GM19238 (cell line): Measurements from ENCODE around the gene BDKRB2.

Source experiments
- DNase-seq: peaks from one replicate; pipeline ENCODE4 v3.0.0; 2011; ENCODE audit warnings: low spot score; ENCODE audit not compliant: insufficient read length

The BDKRB2 gene

DNA sequence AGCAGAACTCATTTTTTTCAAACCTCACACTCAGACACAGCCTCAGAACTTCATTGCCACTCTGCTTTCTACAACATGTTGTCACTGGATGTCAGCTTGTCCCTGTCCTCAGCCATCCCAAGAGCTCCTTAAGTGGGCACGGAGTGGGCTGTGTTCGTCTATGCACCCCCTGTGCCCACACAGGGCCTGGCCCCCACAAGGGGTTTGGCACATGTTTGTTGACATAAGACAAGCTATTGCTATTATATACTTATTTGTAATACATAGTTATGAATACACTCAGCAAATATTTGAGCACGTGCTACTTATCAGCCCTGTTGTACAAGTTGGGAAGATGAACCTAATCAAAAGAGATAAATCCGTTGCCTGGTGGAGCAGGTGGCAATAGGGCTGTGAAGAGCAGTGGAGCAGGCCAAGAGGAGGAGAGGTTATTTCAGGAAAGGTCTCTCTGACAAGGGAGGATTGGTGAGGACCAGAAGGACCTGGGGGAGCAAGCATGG, 47.1 kb downstream of the BDKRB2 start:
- no peak for DNase-seq

DNA sequence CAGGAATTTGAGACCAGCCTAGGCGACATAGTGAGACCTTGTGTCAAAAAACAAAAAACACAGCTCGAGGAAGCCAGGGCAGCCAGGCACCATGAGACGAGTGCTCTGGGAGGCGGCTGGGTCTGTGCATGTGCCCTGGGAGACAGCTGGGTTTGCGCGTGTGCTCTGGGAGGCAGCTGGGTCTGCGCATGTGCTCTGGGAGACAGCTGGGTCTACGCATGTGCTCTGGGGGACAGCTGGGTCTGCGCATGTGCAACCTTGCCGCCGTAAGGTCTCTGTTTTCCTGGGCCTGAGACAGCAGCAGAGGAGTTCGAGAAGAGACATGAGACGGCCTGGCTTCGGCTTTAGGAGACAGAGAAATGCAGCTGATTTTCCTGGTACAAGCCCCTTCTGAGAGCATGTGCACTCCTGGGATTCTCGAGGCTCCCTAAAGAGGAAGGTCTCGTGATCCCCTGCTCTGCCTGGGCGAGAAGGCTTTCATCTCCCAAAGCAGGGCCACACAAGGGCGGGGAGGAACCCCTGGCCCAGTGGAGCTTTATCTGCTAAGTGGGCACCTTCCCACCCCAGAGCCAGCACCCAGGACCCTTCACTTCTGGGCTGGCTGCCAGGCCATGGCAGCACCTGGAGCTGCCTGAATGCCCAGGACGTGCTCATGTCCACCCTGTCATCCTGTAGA, 47.8 kb downstream of the BDKRB2 start:
- no peak for DNase-seq

DNA sequence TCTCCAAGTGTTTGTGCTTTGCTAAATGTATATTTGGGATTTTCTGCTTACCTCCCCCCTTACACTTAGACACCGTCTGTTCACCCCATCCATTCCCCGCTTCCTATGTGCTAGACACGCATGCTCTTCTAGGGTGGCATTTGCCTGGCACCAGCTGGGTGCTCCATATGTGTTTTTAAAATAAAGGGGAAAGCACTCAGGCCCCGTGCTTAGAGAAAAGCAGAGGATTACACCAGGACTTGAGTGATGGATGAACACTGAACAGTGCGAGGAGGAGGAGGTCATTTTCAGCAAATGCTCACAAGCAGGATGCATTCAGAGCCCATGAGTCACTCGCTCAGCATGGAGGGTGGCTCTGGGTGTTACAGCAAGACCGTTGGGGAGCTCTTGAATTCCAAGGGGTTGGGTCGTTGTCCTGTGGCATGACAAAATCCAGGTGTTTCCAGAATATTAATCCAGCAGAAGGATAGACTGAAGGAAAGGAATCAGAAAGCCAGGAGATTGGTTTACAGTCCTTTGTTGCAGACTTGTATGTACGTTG, 48.4 kb downstream of the BDKRB2 start:
- no peak for DNase-seq

DNA sequence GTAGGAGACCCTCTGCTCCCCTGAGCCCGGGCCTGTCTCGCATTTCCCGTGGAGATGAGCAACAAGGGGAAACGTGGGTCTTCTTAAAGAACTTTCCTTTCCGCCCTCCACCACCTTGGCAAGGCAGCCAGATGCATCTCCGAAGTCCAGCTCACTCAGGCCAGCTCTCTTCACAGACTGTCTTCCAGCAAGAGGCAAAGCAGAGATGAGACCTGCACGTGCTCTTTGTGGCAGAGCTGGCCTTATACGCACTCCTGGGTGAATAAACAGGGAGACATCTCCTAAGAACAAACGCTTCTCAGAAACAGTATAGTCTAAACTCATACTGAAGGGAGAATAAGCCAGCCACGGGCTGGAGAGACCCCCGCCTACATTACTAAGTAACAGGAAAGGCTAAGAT, 50.0 kb downstream of the BDKRB2 start:
- no peak for DNase-seq

DNA sequence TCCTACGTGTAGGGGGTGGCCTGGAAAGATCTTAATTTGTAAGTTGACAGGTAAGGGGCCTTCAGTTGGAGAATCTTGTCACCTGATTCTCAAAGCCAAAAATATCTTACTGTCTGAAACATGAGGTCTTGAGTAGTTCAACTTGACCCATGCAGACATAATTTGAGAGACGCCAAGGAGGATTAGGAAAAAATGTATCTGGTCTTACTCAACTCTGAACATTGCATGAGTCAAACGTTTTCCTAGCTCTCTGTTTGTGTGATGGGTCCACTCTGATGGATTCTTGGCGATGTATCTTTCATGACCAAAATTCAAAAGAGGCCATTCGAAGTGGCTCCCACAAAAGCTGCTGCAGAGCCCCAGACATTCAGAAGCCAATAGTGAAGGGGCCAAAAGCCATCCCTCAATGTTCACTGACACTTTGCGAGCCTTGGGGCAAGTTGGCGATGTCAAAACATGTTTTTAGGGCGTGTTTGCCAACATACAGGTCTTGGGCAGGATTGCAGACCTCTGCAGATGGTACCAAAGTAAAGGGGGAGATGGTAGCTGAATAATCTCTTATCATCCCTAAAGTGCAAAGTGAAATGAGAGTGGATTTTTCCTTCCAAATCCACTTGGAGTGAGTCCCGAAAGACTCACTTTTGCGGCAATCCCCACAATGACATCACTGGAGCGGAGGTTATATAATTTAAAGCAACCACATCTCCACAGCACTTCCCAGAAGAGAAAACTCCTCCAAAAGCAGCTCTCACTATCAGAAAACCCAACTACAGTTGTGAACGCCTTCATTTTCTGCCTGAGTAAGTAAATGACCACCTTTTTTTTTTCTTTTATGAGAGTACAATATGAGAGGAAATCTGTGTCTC, 51.1 kb downstream of the BDKRB2 start, which contains the start of gene BDKRB1:
BDKRB1 (plus strand) TSS at position 710 of the 866 bp plus-strand sequence. CDS start 7,473 bp downstream, outside the sequence.
- no peak for DNase-seq

DNA sequence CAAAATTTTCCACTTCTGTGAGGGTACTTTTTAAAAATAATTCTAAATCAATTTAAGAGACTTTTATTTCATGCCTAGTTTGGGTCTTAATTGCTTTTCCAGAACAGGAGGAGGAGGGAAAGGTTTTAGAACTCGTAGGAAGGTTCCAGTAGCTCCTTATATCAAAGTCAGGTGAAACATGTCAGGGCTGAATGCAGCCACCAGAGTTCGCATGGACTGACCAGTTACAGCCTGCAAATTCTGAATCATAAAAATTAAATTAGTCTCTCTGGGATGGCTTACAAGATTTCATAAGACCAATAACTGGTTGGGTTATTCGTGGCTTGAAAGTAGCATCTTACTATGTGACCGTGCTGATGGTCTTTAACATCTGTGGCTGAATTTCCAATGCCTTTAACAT, 51.8 kb downstream of the BDKRB2 start:
- no peak for DNase-seq

DNA sequence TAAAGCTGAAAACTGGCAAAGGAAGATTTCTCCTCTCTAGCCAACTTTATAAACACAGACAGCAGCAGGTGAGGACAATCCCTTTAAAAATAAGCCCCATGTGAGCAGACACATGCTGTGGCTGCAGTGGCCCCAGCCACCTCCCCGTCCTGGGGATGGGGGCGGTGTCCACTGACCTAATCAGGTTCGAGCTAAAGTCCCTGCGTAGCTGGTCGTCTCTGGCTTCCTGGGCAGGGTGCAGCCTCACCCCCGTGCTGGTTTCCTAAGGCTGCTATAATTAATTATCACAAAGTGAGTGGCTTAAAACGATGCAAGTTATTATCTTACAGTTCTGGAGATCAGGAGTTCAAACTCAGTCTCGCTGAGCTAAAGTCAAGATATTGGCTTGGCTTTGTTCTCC, 52.4 kb downstream of the BDKRB2 start:
- DNase-seq, result no peak

DNA sequence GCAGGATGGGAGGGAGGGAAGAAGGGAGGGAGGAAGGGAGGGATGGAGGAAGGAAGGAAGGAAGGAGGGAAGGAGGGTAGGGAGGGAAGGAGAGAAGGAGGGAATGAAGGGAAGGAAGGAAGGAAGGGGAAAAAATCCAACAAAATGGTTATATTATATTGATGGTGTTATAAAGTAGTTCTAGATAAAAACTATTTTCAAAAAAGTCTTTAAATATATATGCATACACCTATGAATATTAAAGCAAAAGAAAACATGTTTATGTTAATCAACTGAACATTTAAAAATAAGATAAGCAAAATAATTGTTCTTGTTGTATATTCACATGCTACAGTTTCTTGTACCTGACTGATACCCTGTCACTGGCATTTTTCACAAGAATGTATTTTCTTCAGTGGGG, 53.3 kb downstream of the BDKRB2 start:
- no peak for DNase-seq

DNA sequence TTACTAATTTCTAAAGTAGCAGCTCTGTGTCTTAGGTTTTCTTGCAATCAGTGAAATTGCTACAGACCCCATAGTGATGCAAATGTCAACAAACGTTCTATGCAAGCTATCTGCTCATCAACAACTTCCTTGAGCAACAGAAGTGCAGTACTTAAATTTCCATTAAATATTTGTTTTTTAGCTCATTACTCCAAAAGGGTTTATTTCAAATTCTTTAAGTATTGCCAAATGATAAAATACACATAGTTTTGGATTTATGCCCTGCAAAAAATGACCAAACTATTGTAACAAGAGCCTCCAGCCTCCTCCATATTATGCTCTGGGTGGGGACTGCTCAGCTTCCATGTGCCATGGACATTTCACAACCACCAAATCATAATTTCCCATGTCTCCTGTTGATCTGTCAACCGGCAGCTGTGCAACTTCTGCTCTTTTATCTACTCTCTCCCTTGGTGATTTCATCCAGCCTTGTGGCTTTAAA, 55.7 kb downstream of the BDKRB2 start:
- DNase-seq, result no peak

DNA sequence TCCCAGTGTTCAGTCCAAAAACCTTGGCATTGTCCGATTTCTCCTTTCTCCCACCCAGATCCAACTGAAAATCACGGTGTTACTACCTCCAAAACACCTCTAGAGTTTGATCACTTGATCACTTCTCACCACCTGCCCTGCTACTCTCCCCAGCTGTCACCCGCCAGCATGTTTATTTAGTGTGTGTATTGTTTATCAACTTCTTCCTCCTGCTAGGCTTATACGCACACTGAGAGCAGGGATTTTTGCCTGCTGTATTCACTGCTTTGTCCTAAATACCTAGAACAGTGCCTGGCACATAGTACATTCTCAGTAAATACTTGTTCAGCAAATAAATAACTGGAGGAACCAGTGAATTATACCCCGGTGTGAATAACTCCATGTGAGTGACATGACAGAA, 56.4 kb downstream of the BDKRB2 start:
- no peak for DNase-seq

DNA sequence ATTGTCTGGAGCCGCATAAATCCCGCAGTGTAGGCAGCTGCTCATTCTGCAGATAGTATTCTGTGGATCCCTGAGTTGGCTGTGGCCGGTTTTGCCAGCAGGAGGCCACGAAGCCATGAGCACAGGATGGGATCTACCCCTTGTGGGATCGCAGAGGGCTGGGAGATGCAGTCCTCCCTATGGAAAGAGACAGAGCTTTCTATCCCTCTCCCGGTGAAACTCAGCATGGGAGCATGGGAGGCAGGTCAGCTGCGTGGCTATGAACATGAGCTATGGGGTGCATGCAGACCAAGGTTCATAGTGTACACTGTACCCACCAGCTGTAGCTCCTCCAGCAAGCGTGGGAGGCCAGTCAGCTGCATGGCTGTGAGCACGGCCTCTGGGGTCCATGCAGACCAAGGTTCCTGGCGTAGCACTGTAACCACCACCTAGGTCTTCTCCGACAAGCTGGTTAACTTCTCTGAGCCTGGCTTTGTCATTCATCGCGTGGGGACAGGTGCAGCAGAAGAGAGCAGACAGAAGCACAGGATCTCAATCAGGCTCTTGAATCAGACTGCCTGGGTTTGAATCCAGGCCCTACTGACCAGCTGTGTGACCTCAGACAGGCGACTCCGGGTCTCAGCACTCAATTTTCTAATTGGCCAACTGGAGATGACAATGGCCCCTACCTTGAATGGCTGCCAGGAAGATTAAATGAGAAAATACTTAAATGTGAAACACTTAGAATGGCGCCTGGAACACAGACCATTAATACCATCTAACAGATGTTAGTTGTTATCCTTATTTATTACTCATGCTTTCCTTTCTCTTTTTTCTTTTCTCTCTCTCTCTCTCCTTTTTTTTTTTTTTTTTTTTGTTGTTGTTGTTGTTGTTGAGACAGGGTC, 57.4 kb downstream of the BDKRB2 start:
- DNase-seq, result no peak

DNA sequence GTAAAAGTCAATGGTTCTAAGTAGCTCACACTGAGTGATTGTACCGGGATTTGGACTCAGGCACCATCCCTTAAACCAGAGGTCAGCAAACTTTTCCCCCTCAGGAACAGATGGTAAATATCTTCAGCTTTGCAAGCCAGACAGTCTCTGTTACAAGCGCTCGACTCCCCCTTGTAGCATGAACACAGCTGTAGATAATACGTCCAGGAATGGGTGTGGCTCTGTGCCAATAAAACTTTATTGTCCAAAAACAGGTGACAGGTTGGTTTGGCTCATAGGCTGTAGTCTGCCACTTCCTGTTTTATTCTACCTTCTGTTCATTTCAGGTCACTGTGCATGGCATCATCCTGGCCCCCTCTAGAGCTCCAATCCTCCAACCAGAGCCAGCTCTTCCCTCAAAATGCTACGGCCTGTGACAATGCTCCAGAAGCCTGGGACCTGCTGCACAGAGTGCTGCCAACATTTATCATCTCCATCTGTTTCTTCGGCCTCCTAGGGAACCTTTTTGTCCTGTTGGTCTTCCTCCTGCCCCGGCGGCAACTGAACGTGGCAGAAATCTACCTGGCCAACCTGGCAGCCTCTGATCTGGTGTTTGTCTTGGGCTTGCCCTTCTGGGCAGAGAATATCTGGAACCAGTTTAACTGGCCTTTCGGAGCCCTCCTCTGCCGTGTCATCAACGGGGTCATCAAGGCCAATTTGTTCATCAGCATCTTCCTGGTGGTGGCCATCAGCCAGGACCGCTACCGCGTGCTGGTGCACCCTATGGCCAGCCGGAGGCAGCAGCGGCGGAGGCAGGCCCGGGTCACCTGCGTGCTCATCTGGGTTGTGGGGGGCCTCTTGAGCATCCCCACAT, 58.9 kb downstream of the BDKRB2 start:
- no peak for DNase-seq

DNA sequence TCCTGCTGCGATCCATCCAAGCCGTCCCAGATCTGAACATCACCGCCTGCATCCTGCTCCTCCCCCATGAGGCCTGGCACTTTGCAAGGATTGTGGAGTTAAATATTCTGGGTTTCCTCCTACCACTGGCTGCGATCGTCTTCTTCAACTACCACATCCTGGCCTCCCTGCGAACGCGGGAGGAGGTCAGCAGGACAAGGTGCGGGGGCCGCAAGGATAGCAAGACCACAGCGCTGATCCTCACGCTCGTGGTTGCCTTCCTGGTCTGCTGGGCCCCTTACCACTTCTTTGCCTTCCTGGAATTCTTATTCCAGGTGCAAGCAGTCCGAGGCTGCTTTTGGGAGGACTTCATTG, 59.5 kb downstream of the BDKRB2 start:
- DNase-seq, result no peak

DNA sequence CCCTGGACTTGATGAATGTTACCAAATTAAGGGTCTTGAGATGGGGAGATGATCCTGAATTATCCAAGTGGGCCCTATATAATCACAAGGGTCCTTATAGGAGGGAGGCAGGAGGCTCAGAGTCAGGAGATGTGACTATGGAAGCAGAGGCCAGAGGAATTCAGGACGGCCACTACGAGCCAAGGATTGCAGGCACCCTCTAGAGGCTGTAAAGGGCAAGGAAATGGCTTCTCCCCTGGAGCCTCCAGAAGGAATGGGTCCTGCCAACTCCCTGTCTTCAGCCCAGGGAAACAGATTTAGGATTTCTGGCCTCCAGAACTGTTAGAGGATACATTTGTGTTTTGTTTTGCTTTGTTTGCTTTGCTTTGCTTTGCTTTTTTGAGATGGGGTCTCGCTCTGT, 60.2 kb downstream of the BDKRB2 start:
- DNase-seq, result no peak

DNA sequence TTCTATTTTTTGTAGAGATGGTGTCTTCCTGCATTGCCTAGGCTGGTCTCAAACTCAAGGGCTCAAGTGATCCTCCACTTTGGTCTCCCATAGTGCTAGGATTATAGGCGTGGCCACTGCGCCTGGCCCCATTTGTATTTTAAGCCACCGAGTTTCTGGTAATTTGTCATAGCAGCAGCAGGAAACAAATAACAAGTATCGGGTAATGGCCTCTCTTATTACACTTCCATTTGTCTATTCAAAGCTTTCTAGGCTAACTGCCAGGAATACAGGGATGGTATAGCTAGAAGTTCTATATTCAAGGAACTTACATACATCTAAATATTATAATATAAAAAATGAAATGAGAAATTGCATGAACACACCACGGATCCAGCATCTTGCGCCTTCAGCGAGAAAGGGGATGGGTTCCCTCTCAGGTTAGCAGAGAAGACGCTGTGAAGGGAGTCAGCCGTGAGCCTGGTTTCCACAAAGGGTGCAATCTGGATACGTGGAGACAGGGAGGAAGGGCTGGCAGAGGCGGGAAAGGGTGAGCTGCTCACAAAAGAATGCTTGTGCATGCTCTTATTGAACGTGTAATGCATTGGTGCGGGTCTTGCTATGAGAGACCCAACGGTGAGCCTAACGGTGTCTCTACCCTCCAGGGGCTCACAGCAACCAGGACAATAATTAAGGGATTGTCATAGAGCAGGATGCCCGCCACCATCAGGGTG, 60.9 kb downstream of the BDKRB2 start:
- DNase-seq, result no peak

DNA sequence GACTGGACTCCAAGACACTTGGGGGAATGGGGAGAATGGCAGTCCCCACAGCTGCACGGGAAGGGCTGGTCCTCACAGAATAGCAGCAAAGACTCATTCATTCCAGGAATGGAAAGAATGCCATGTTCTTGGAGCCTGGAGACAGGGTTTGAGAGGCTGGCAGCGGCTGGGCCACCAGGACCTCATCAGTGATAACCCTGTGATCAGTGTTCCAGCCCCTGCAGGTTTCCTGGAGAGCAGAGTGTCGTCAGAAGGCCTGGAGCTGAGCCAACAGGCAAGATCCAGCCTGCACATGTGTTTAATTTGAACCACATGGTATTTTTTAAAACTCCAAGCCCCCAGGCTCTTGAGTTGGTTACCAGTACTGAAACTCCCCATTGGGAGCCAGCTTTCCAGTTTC, 62.7 kb downstream of the BDKRB2 start:
- DNase-seq, result no peak

DNA sequence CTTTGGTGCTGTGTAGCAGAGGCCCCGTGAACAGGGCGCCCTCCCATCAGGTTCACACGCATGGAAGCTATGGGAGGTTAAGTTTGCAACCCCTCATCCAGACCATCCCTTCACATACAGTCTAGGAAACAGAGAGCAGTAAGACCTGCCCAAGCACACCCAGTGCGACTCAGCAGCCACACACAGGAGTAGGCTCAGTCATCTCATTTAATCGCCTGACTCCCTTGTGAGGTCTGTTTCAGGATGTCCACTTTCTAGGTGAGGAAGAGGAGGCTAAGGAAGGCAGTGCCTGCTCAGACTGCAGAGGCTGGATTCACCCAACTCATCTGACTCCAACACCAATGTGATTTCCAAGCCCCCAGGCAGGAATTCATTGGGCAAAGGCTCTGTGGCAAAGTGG, 63.3 kb downstream of the BDKRB2 start:
- DNase-seq, result no peak

DNA sequence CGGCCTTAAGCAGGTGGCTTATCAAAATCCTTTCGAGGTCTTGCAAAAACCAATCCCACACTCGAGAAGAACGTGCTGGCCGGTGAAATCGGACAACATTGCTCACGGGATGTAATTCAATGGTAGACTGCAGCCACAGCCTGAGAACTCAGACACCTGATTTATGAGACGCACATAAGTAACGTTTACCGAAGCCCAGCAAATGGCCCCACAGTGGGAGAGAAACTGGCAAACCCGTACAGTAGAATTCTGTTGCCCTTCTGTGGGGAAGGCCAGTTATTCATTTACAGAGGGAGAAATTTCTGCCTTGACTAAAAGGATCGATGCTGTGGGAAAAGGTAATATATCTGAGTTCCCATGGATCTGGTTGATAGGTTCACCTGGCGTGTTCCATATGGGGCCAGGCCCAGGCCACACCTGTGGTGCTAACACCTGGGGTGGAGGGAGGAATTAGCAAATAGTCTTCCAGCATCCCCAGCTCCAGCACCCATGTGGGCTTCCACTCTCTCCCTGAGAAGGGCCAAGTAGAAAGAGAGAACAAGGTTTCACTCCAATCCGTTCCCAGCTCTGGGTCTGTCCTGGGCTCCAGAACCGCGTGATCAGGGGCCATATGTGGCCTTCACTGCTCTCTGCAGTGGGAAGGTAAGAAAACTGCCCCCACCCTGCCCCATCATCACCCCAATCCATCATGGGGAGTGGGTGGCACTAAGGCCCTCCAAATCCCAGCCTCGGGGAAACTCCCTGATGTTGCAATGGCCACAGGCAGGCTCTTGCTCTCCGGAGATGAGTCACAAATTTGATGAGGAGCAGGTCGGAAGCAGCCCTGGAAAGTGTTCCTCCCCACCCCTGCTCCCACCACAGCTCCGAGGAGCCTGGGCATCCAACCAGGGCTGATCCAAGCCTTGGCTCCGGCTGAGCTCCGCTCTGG, 64.1 kb downstream of the BDKRB2 start:
- no peak for DNase-seq

DNA sequence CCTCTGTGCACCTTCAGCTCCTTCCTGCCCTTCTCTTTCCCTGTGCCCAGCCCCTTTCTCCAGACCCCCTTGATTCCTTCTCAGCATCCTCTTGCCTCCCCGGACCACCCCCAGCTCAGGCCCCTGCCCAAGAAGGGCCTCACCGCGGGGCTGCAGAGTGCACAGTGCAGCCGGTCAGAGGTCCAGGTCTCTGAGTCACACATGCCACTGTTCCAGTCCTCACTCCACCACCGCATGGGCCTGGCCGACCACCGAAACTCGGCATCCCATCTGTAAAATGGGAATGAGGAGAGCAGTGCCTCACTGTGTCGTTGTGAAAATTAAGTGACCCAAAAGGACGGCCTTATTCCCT, 64.7 kb downstream of the BDKRB2 start:
- no peak for DNase-seq
